ENCODE measurements around the gene TBC1D1.

Gene TBC1D1

GRCh38 chr4:38037612-38038011, 146.7 kb downstream of the TBC1D1 start:
- Histone ChIP-seq H3K27me3 (replicated peaks; ENCODE audit: control insufficient read depth, insufficient read depth, low read length) (no peaks in the 10 kb centered on the region), H3K4me3 (replicated peaks; ENCODE audit: low read depth, low read length) (no peak overlapping the region), H3K36me3 (ENCODE audit: control insufficient read depth, insufficient read depth, low read length) (peaks cover 12% of the 10 kb centered on the region)
- no peak for DNase-seq (ENCODE audit: extremely low read depth, insufficient read length)
- TF ChIP-seq CTCF (IDR thresholded peaks at IDR 0.05; ENCODE audit: insufficient read depth, low read length, poor library complexity, severe bottlenecking): no peak

GRCh38 chr4:38040619-38041018, 149.7 kb downstream of the TBC1D1 start:
- no peak for TF ChIP-seq CTCF (IDR thresholded peaks at IDR 0.05; ENCODE audit: insufficient read depth, low read length, poor library complexity, severe bottlenecking)
- Histone ChIP-seq H3K36me3 (ENCODE audit: control insufficient read depth, insufficient read depth, low read length) (peaks cover 16% of the 10 kb centered on the region), H3K27me3 (replicated peaks; ENCODE audit: control insufficient read depth, insufficient read depth, low read length) (no peaks in the 10 kb centered on the region), H3K4me3 (replicated peaks; ENCODE audit: low read depth, low read length) (no peak overlapping the region)
- no peak for DNase-seq (ENCODE audit: extremely low read depth, insufficient read length)

- TF ChIP-seq CTCF (IDR thresholded peaks at IDR 0.05; ENCODE audit: insufficient read depth, low read length, poor library complexity, severe bottlenecking): no peak
- DNase-seq (ENCODE audit: extremely low read depth, insufficient read length): no peak
- Histone ChIP-seq H3K4me3 (replicated peaks; ENCODE audit: low read depth, low read length) (no peak overlapping the region), H3K27me3 (replicated peaks; ENCODE audit: control insufficient read depth, insufficient read depth, low read length) (no peaks in the 10 kb centered on the region), H3K36me3 (ENCODE audit: control insufficient read depth, insufficient read depth, low read length) (peaks cover 20% of the 10 kb centered on the region)
Observed at GRCh38 chr4:38044060-38044459, 153.2 kb downstream of the TBC1D1 start.

GRCh38 chr4:38045289-38045988, 154.6 kb downstream of the TBC1D1 start:
- peaks cover 21% of the 10 kb centered on the region for H3K36me3 ChIP-seq (ENCODE audit: control insufficient read depth, insufficient read depth, low read length)
- DNase-seq (ENCODE audit: extremely low read depth, insufficient read length): no peak
- no peak for TF ChIP-seq CTCF (IDR thresholded peaks at IDR 0.05; ENCODE audit: insufficient read depth, low read length, poor library complexity, severe bottlenecking)
- H3K27me3 ChIP-seq (replicated peaks; ENCODE audit: control insufficient read depth, insufficient read depth, low read length): no peaks in the 10 kb centered on the region
- no peak overlapping the region for H3K4me3 ChIP-seq (replicated peaks; ENCODE audit: low read depth, low read length)

GRCh38 chr4:38046727-38047489, 156.0 kb downstream of the TBC1D1 start:
- H3K27me3 ChIP-seq (replicated peaks; ENCODE audit: control insufficient read depth, insufficient read depth, low read length): no peaks in the 10 kb centered on the region
- no peak for TF ChIP-seq CTCF (IDR thresholded peaks at IDR 0.05; ENCODE audit: insufficient read depth, low read length, poor library complexity, severe bottlenecking)
- peaks cover 21% of the 10 kb centered on the region for H3K36me3 ChIP-seq (ENCODE audit: control insufficient read depth, insufficient read depth, low read length)
- DNase-seq (ENCODE audit: extremely low read depth, insufficient read length): no peak
- H3K4me3 ChIP-seq (replicated peaks; ENCODE audit: low read depth, low read length): no peak overlapping the region
